Measurements from ENCODE around the gene ICAM2. TPM values are rescaled to one million over a fixed set of nuclear protein-coding genes. Genes with fewer than 3 reads are reported as not detected.
"Not testable (repeated sequence)": the region's sequence is repeated elsewhere in the genome, so short reads cannot be mapped to it uniquely, and the experiment has no call there.

ICAM2 gene
- total and polyA plus RNA-seq, 4 donors = 58.7 to 77.7 (median 62.2) TPM

GRCh38 chr17:63984651-63985386, 35.6 kb downstream of the ICAM2 start:
- no peak for TF ChIP-seq CTCF (IDR thresholded peaks at IDR 0.05; ENCODE audit: control extremely low read depth, extremely low read depth)
- H3K9ac ChIP-seq (ENCODE audit: insufficient read depth in 1 of 2, low read length in 2 of 2) = peak overlapping the region in 1 of 2 donors; percentile 38
- DNase-seq = peak; percentile 53 to 79 (median 58)
- H3K4me1 ChIP-seq (ENCODE audit: control insufficient read depth in 5 of 5, insufficient read depth in 5 of 5, low read length in 5 of 5) = peaks cover 0 to 69% (median 28%) of the 10 kb centered on the region in 5 donors
- no peaks in the 10 kb centered on the region for H3K27me3 ChIP-seq (ENCODE audit: control insufficient read depth in 3 of 3, insufficient read depth in 3 of 3, low read length in 2 of 3)
- H3K9me3 ChIP-seq (ENCODE audit: control insufficient read depth in 4 of 4, insufficient read depth in 3 of 4, low read length in 3 of 4) = no peaks in the 10 kb centered on the region
- no peaks in the 10 kb centered on the region for H3K36me3 ChIP-seq (ENCODE audit: control insufficient read depth in 4 of 4, insufficient read depth in 4 of 4, low read length in 4 of 4)
- ATAC-seq (ENCODE audit: insufficient read depth, low FRiP score) = peak; percentile 64
- H3K4me3 ChIP-seq = no peak overlapping the region
- WGBS, 2 donors = 67 to 76% methylated on average over 12 to 16 of the region's 16 CpGs
- H3K27ac ChIP-seq (ENCODE audit: low read depth in 1 of 2, low read length in 1 of 2) = peak overlapping the region in 1 of 2 donors; percentile 27

DNA sequence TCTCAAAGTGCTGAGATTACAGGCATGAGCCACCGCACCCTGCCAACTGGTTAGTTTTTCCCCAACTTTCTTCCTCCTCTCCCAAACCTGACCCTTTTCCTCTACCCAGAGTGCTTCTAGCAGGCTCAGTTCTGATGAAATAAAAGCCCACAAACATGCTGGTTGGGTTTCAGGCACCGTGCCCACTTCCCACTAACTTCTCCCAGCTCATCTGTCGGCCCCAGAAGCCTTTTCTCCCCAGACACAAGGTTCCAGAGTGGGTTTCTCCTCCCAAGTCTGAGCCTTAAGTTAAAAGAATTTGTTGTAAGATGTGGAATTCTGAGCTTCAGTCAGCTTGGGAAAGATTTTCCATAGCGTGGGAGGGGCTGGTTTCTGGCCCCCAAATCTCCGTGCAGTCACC, 36.2 kb downstream of the ICAM2 start:
- H3K27ac ChIP-seq (ENCODE audit: low read depth in 1 of 2, low read length in 1 of 2) = peak overlapping the region in 1 of 2 donors; percentile 27
- no peak for ATAC-seq (ENCODE audit: insufficient read depth, low FRiP score)
- no peaks in the 10 kb centered on the region for H3K36me3 ChIP-seq (ENCODE audit: control insufficient read depth in 4 of 4, insufficient read depth in 4 of 4, low read length in 4 of 4)
- H3K9me3 ChIP-seq (ENCODE audit: control insufficient read depth in 4 of 4, insufficient read depth in 3 of 4, low read length in 3 of 4) = no peaks in the 10 kb centered on the region
- peak in 1 of 3 donors; percentile 61 for DNase-seq
- H3K4me1 ChIP-seq (ENCODE audit: control insufficient read depth in 5 of 5, insufficient read depth in 5 of 5, low read length in 5 of 5) = peaks cover 0 to 68% (median 28%) of the 10 kb centered on the region in 5 donors
- H3K4me3 ChIP-seq = no peak overlapping the region
- H3K9ac ChIP-seq (ENCODE audit: insufficient read depth in 1 of 2, low read length in 2 of 2) = peak overlapping the region in 1 of 2 donors; percentile 38
- H3K27me3 ChIP-seq (ENCODE audit: control insufficient read depth in 3 of 3, insufficient read depth in 3 of 3, low read length in 2 of 3) = no peaks in the 10 kb centered on the region
- no peak for TF ChIP-seq CTCF (IDR thresholded peaks at IDR 0.05; ENCODE audit: control extremely low read depth, extremely low read depth)
- WGBS, 2 donors = 53 to 65% methylated on average over 5 of the region's 5 CpGs

DNA sequence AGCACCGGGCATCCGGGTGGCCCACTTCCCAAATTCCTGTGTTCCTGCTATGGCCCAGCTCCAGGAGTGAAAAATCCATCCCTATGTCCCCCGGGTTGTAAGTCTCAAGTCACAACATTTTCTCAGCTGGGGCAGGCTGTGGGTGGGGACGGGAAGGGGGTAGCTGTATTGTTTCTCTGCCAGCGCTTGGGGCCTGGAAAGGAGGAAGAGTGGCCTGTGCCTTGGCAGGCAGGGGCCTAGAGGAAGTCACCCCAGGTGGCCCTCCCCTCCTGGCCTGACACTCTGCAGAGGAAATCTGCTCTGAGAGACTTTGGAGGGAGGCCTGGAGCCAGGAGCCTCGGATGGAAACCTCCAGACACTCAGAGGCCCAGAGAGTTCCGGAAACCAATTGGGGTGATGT, 37.1 kb downstream of the ICAM2 start:
- H3K4me3 ChIP-seq = no peak overlapping the region
- H3K27ac ChIP-seq (ENCODE audit: low read depth in 1 of 2, low read length in 1 of 2) = peak overlapping the region in 1 of 2 donors; percentile 35
- H3K4me1 ChIP-seq (ENCODE audit: control insufficient read depth in 5 of 5, insufficient read depth in 5 of 5, low read length in 5 of 5) = peaks cover 0 to 72% (median 27%) of the 10 kb centered on the region in 5 donors
- no peaks in the 10 kb centered on the region for H3K36me3 ChIP-seq (ENCODE audit: control insufficient read depth in 4 of 4, insufficient read depth in 4 of 4, low read length in 4 of 4)
- DNase-seq = peak; percentile 74 to 83 (median 79)
- no peak overlapping the region for H3K9ac ChIP-seq (ENCODE audit: insufficient read depth in 1 of 2, low read length in 2 of 2)
- H3K9me3 ChIP-seq (ENCODE audit: control insufficient read depth in 4 of 4, insufficient read depth in 3 of 4, low read length in 3 of 4) = no peaks in the 10 kb centered on the region
- no peak for TF ChIP-seq CTCF (IDR thresholded peaks at IDR 0.05; ENCODE audit: control extremely low read depth, extremely low read depth)
- no peak for ATAC-seq (ENCODE audit: insufficient read depth, low FRiP score)
- WGBS, 2 donors = 12 to 40% methylated on average over 7 of the region's 7 CpGs
- H3K27me3 ChIP-seq (ENCODE audit: control insufficient read depth in 3 of 3, insufficient read depth in 3 of 3, low read length in 2 of 3) = no peaks in the 10 kb centered on the region

- H3K36me3 ChIP-seq (ENCODE audit: control insufficient read depth in 4 of 4, insufficient read depth in 4 of 4, low read length in 4 of 4); ATAC-seq (ENCODE audit: insufficient read depth, low FRiP score); DNase-seq; H3K9me3 ChIP-seq (ENCODE audit: control insufficient read depth in 4 of 4, insufficient read depth in 3 of 4, low read length in 3 of 4); H3K9ac ChIP-seq (ENCODE audit: insufficient read depth in 1 of 2, low read length in 2 of 2); H3K4me3 ChIP-seq; H3K27me3 ChIP-seq (ENCODE audit: control insufficient read depth in 3 of 3, insufficient read depth in 3 of 3, low read length in 2 of 3): not testable (repeated sequence)
- peak overlapping the region in 1 of 2 donors; percentile 35 for H3K27ac ChIP-seq (ENCODE audit: low read depth in 1 of 2, low read length in 1 of 2)
- peaks cover 0 to 69% (median 27%) of the 10 kb centered on the region in 5 donors for H3K4me1 ChIP-seq (ENCODE audit: control insufficient read depth in 5 of 5, insufficient read depth in 5 of 5, low read length in 5 of 5)
- 97 to 100% methylated on average over 2 of the region's 2 CpGs for WGBS, 2 donors
Observed at GRCh38 chr17:63982641-63983040, 37.8 kb downstream of the ICAM2 start.

All from lung (tissue), 12 donors.